ENCODE measurements around the gene CFAP43.
A peak's percentile ranks its signal among the peaks of the same experiment; 100 is the strongest.
"Not testable (repeated sequence)": the region's sequence is repeated elsewhere in the genome, so short reads cannot be mapped to it uniquely, and the experiment has no call there.

CFAP43 gene

DNA sequence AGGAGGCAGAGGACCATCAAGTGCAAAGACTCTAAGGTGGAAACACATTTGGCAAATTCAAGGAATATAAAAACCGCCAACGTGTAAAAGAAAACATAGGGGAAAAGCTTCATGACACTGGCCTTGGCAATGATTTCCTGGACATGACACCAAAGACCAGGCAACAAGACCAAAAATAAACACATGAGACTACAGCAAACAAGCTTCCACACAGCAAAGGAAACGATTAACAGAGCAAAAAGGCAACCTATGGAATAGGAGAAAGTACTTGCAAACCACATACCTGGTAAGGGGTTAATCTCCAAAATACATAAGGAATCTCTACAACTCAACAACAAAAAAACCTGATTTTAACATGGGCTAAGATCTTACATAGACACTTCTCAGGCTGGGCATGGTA is 26.0 kb upstream of the CFAP43 start:
- DNase-seq (ENCODE audit: low spot score), result no peak

DNA sequence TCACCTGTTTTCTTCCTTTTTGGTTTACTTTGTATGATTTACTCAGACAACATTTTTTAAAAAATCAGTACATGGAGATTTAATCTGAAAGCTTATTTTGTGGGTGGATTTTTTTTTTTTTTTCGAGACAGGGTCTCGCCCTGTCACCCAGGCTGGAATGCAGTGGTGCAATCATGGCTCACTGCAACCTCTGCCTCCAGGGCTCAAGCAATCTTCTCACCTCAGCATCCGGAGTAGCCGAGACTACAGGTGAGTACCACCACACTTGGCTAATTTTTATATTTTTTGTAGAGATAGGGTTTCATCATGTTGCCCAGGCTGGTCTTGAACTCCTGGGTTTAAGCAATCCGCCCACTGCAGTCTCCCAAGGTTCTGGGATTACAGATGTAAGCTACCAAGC is 25.1 kb upstream of the CFAP43 start:
- no peak for DNase-seq (ENCODE audit: low spot score)

DNA sequence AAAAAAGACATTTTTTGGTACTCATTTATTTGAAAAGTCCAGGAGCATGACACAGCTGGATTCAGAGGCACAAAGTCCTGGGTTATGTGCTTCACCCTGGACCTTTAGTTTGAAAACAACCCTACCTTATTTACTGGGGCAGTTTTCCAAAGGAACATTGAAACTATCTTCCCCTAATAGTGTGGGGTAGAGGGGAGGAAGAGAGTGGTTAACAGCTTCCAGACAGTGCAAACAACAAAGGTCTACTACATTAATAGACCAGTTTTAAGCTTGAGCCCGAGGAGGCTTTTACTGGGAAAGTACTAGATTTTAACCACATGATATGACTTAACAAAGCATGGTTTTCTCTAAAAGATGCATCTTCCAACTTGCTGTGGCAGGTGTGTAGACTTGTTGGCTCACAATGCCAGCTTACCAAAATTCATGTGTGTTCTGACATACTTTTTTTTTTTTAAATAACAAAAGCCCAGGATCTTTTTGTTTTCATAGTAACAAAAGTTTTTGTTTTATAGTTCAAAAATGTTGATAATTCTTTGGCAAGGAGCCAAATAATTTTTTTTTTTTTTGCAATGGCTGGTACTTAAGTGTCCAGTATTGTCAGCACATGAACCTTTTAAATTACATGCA is 24.3 kb upstream of the CFAP43 start:
- peak; percentile 31 for DNase-seq (ENCODE audit: low spot score)

DNA sequence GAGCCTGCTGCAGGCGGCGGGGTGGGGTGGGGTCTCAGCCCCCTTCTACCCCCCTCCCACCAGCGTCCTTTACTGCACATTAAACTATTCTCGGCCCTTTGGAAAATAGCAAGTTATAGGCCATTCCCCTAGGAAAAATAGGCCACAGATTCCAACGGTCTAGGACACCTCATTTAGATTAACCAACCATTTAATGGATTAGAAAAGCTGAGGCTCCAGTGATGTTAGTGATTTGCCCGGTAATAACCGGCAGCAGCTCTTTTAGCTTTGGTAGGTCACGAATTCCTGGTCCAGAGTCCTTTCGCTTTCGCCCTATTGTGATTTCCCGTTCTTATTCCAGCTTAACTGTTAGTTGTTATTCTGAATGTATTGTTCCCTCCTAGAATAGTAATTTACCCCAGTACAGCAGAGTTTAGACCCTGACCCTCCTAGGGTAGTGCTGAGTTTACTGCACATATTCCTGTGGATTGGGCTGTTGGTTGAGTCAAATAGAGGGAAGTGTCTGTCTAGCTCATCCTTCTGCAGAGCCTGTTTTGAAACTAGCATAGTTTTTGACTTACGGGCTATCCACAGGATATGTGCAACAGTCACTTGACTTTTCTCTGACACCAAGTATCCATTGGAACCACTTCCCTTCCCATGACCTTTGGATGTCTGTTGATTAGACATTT is 23.3 kb upstream of the CFAP43 start:
- peak; percentile 52 for DNase-seq (ENCODE audit: low spot score)

DNA sequence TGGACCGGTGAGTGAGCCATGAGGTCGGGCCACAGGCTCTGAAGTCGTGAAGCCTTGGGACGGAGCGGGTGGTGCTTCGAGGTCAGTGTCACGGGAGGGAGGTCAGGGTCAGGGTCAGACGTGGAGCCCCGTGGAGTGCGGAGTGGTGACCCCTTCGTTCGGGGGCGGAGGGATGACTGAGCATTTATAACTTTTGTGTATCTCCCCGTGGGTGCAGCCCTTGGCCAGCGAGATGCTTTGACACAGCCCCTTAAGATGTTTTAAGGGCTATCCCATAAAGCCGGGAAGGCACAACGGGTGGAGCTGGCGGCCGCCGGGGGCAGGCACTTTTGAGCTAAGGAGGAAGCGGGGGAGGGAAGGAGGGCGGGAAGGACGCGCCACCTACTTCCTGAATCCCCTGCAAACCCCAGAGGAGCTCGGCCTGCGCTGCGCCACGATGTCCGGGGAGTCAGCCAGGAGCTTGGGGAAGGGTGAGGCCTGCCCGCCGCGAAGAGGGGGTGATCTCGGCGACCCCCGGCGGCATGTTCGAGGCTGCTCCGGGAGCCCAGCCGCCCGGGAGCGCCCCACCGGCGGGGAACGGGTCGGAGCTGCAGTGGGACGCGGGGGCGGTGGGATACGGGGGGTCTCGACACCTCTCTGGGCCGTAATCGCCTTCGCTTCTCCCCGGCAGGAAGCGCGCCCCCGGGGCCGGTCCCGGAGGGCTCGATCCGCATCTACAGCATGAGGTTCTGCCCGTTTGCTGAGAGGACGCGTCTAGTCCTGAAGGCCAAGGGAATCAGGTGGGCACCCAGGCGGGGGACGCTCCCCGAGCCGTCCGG is 22.5 kb upstream of the CFAP43 start, which contains the start of gene GSTO1:
GSTO1 (plus strand) TSS at position 400 of the 818 bp plus-strand sequence; CDS start at position 437, 37 bp downstream.
- DNase-seq (ENCODE audit: low spot score), result peak; percentile 50

DNA sequence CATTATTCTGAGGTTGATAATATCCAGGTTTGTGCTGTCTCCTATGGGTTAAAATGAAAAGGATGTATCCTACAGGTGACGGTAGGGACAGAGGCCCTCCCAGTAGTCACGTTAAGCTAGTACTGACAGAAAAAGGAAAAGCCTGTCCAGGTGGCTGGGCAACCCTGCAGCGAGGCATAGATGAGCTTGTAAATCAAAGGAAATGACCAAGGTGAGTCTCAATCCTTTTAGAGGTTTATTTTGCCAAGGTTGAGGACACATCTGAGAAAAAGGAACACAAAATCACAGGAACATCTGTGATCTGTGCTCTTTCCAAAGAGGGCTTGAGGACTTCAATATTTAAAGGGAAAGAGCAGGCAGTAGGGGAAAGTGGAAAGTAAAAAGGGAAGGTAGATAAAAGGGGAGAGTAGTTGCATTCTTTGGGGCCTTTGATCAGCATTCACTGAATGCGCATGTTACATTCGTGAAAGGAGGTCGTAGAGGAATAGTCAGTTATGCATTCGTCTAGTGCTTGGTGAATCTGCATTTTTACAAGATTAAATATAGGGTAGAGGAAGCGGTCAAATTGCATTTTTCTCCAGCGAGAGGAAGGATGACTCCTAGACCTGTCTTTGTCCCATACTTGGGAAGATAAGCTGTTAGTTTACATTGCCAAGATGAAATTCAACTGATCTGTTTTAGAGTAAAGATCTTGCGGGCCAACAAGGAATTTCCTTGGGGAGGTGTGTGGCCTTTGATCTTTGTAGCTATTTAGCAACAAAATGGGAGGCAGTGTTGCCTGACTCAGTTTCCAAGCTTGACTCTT is 21.6 kb upstream of the CFAP43 start:
- no peak for DNase-seq (ENCODE audit: low spot score)

DNA sequence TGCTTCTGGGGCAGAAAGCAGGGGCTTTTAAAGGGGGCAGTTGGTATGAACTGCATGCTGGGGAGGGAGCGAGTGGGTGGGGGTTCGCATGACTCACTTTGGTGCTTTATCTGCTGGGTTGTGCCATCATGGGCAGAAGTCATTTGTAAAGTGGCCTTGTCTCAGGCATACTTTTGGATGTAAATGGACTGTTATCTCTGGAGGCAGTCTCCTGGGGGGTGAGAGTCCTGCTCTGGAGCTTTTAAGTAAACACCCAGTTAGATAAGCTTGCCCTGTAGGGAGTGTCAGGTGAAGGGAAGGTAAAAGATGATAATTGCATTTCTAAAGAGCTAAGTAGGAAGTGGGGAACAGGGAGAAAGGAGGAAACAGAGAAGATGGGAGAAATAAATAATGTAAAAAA is 20.9 kb upstream of the CFAP43 start:
- no peak for DNase-seq (ENCODE audit: low spot score)

DNA sequence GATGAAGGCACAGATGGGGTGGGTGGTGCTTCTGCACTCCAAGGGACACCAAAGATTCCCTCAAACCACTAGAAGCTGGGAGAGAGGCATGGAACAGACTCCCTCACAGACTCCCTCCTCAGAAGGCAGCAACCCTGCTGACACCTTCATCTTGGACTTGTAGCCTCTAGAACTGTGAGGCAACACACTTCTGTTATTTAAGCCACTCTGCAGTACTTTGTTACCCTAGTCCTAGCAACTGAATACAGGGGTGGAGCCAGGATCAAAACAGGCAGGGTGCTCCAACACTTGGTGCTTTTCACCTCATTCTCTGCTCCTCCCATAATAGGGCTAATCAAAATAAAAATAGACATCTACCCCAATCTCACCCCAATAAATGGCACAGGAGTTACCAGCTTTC is 20.2 kb upstream of the CFAP43 start:
- no peak for DNase-seq (ENCODE audit: low spot score)

DNA sequence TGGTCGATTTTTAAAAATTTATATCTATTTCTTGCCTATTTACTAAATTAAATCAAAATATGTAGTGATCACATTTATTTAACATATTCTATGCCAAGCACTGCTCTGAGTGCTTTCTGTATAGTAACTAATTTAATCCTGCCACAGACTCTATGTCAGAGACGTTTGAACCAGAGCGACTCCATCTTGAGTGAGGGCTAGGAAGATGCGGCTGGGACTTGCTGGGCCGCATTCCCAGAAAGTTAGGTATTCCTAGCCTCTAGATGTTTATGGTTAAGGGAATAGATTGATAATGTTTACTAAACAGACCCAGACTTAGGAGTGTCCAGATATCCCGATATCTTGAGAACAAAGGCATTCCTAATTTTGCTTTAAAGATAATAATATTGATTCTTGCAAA is 19.3 kb upstream of the CFAP43 start:
- DNase-seq (ENCODE audit: low spot score), result no peak

DNA sequence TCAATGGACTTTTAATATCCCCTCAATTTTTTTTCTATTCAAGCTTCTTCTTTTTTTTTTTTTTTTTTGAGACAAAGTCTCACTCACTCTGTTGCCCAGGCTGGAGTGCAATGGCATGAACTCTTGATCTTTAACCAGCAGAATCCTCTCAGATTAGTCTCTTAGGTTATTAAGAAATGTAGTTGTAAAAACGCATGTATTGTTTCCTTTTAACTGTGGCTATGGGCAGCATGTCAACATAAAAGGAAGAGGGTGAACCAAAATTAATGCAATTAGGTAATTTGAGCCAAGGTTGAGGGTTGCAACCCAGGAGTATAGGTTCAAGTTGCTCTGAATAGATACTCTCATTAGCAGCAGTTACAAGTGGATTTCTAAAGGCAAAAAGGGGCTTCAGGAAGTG is 18.2 kb upstream of the CFAP43 start:
- DNase-seq (ENCODE audit: low spot score), result no peak

DNA sequence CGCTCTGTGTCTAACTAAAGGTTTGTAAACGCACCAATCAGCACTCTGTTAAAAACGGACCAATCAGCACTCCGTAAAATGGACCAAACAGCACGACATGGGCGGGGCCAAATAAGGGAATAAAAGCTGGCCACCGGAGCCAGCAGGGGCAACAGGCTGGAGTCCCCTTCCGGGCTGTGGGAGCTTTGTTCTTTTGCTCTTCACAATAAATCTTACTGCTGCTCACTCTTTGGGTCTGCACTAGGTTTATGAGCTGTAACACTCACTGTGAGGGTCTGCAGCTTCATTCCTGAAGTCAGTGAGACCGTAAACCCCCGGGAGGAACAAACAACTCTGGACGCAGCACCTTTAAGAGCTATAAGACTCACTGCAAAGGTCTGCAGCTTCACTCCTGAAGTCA is 16.8 kb upstream of the CFAP43 start:
- not testable (repeated sequence) for DNase-seq (ENCODE audit: low spot score)

DNA sequence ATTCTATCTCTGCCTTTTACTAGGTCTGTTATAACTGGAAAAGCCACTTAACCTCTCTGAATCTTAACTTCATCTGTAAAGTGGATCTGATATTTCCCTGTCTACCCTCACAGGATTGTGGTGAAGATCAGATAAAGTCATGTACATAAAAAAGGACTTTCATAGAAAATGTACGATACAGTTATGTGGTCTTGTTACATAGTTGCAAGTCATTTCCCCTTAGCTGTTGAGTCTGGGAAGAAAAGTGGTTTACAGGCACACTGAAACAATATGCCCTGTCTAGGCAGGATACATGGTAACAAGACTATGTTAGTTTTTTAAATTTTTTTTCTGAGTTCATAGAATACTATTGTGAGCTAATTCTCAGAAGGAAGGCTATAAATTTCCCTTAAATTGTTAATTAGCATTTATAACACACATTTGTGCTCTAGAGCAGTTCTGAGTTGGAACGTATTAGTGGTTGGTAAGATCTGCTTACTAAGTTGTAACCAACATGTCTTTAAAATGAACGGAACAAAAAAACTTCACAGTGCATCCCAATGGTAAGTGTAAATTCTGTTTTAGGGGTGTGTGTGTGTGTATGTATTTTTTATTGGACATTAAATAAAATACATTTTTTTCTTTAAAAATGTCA is 15.5 kb upstream of the CFAP43 start:
- no peak for DNase-seq (ENCODE audit: low spot score)

DNA sequence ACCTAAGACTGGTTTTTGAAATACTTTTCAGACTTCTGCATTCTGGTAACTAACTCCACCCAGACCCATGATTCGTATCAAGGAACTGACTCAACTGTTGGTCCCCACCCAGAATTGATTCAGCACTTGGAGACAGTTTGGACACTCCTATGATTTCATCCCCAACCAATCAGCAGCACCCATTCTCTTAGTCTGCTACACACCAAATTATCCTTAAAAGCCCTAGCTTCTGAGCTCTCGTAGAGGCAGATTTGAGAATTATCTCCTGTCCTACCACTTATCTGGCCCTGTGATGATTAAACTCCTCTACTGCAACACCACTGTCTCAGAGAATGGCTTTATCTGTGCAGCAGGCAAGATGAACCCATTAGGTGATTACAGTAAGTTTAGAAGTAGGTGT is 14.8 kb upstream of the CFAP43 start:
- no peak for DNase-seq (ENCODE audit: low spot score)

DNA sequence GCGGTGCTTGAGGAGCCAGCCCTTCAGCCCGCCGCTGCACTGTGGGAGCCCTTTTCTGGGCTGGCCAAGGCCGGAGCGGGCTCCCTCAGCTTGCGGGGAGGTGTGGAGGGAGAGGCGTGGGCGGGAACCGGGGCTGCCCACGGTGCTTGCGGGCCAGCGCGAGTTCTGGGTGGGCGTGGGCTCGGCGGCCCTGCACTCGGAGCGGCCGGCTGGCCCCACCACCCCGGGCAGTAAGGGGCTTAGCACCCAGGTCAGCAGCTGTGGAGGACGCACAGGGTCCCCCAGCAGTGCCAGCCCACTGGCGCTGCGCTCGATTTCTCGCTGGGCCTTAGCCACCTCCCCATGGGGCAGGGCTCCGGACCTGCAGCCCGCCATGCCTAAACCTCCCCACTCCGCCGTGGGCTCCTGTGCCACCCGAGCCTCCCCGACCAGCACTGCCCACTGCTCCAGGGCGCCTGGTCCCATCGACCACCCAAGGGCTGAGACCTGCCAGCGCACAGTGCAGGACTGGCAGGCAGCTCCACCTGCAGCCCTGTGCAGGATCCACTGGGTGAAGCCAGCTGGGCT is 13.0 kb upstream of the CFAP43 start:
- DNase-seq (ENCODE audit: low spot score), result no peak

DNA sequence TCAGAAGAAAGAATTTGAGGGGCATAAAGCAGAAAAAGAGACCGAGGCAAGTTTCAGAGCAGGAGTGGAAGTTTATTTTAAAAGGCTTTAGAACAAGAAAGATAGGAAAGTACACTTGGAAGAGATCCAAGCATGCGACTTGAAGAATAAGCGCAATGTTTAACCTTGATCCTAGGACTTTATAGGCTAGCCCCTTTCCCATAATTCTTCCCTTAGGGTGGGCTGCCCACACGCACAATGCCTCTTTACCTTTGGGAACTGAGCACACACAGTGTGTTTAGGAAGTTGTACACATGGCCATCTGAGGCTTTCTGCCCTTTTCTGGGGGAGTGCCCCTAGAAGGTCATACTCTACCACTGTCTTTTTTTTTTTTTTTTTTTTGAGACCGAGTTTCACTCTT is 11.3 kb upstream of the CFAP43 start:
- no peak for DNase-seq (ENCODE audit: low spot score)

DNA sequence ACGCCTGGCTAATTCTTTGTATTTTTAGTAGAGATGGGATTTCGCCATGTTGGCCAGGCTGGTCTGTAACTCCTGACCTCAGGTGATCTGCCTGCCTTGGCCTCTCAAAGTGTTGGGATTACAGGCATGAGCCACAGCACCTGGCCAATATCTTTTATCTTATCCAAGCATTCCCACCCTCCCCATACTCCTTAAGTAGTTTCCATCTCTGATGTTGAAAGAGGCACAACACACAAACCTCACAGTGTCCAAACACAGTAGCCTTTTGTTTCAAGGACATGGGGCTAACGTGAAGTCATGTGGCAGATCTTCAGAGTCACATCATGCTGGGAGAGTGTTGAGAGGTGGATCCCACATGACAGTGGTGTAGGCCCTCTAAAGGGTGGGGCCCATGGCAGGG is 10.8 kb upstream of the CFAP43 start:
- not testable (repeated sequence) for DNase-seq (ENCODE audit: low spot score)

DNA sequence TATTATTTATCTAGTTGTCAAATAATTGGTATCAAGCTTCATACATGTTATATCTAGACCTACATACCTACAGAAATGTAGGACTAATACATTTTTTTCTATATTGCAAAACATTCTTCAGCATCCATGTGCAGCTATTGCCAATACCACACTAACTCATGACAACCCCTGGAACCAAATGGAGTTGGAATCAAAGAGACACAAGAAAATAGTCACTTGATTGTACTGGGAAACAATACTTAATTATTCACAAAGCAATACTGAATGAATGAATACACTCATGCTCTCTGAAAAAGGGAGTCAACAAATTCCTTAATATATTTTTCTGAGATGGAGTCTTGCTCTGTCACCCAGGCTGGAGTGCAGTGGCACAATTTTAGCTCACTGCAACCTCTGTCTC is 10.4 kb upstream of the CFAP43 start:
- DNase-seq (ENCODE audit: low spot score), result no peak

DNA sequence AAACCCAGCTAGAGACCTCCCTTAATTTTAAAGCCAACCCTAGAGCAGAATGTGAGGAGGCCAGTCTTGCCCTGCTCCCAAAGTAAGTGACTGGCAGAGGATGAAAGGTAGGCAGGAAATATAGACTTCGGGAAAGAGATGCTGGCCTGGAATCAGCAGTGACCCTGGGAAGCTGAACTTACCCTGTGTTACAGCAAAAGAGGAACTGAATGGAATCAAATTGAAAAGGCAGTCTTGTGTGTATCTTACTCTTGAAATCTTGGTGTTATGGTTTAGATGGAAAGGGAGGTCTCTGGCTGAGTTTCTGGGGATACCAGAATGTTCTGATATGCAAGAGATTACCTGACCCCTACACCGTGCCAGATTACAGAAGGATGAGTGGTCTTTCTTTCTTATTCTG is 7.9 kb upstream of the CFAP43 start:
- no peak for DNase-seq (ENCODE audit: low spot score)

DNA sequence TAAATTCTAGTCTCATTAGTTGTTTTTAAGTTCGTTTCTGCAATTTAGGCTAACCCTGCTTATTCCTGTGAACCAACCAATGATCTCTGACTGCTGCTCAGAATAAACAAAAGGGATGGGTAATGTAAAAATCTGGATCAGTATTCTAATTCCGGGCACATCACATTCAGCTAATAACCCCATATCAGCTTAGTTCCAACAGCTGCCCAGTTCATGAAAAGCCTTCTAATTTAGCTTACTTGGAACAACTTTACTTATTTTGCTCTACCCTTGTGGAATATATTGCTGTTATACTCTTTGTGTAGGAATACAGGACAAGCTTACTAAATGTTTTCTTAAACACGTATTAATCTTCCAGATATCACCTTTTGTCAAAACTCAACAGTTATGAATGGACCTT is 3.6 kb upstream of the CFAP43 start:
- no peak for DNase-seq (ENCODE audit: low spot score)

DNA sequence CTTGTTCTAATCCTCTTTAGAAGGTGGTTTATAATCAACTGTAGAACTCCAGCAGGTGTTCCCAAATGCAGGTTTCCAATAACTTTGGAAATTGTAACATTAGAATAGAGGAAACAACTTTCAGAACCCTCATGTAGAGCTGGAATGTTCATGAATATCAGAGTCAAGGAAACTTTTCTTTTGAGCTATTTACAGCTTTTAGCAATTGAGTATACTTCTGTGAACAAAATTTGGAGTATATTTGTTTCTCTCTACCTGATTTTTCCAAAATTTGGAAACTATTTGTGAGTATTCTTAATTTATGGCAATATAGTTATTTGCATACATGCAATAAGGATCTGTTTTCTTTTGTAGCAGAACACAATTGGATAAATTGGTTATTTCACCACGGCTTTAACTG is 2.8 kb upstream of the CFAP43 start:
- DNase-seq (ENCODE audit: low spot score), result peak; percentile 43

DNA sequence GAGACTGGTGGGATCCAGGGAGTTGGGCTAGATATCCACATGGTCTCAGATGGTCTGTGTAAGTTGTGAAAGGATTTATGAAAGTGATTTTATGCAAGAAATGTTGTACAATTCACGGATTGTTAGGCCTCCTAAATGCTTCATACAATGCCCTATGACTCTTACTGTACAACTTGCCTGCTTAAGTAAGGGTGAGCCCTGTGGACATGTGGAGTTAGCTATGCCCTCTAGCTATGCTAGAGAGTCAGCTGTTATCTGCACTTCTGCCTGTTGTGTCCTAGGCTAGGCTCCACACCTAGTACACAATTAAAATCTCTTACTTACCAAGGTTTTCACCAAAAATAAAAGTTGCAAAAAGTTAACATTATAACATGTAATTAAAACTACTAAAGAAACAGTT is 1.7 kb upstream of the CFAP43 start:
- DNase-seq (ENCODE audit: low spot score), result no peak

All from NAMALWA (cell line).